HG03439 (cell line): ENCODE data around the gene ZMAT1.
"Not testable (repeated sequence)": the region's sequence is repeated elsewhere in the genome, so short reads cannot be mapped to it uniquely, and the experiment has no call there.

Experiments
- ATAC-seq: cut with Tn5 transposase; IDR thresholded peaks from one replicate; pipeline ENCODE4 v1.9.1; 2021; ENCODE audit warnings: mild to moderate bottlenecking, moderate library complexity; ENCODE audit not compliant: unreplicated experiment

Gene ZMAT1

DNA sequence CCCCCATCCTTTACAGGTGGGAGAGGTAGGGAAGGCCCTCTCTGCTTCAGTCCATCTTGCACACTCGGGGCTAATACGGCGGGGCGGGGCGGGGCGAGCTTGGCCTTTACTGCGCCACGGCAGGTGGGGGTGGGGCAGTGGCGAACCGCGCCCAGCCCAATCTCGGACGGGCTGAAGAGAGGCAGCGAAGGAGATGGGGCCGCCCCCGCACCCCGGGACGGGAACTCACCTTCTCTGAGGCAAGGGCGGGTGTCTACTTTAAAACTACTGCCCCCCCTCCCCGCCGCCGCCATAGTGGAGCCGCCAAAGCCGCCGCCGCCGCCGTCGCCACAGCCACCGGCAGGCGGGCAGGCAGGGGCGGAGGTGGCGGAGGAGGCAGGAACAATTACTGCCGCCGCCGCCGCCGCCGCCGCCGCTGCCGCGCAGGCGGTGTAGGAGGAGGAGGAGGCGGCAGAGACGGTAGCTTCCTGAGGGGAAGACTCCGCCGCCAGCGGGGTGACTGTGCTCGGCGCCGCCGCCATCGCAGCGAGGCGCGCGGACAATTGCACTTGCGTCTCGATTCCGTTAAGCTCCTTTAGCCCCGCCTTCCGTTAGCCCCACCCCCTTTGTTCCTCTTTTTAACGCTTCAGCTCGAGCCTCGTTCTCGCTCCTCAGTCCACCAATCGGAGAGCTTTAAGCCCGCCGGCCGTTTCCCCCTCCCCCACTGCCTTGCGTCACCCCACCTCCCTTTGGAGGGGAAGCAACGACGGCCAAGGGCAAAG, at the start of gene ZMAT1:
Gene ZMAT1 (minus strand): TSS at position 540 of the 761 bp plus-strand sequence. CDS start 19 bp downstream, at position 521.
- ATAC-seq = peak; percentile 88

DNA sequence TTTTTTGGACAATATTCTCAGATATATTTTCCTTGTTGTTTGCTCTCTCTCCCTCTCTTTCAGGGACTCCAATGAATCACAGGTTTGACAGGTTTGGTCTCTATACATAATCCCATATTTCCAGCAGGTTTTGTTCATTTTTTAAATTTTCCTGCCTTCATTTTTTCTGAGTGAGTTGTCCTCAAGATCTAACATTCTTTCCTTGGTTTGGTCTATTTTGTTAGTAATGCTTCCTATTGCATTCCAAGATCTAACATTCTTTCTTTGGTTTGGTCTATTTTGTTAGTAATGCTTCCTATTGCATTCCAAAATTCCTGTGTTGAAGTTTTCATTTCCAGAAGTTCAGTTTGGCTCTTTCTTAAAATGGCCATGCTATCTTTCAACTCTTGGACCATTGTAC, 45.3 kb upstream of the ZMAT1 start:
- no peak for ATAC-seq

DNA sequence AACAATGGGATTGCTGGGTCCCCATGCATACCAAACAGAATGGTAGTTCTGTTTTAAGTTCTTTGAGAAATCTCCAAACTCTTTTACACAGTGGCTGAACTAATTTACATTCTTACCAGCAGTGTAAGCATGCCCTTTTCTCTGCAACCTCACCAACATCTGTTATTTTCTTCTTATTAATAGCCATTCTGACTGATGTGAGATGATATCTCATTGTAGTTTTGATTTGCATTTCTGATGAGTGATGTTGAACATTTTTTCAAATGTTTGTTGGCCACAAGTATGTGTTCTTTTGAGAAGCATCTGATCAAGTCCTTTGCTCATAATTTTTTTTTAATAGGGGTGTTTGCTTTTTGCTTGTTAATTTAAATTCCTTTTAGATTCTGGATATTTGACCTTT, 41.2 kb upstream of the ZMAT1 start:
- no peak for ATAC-seq

DNA sequence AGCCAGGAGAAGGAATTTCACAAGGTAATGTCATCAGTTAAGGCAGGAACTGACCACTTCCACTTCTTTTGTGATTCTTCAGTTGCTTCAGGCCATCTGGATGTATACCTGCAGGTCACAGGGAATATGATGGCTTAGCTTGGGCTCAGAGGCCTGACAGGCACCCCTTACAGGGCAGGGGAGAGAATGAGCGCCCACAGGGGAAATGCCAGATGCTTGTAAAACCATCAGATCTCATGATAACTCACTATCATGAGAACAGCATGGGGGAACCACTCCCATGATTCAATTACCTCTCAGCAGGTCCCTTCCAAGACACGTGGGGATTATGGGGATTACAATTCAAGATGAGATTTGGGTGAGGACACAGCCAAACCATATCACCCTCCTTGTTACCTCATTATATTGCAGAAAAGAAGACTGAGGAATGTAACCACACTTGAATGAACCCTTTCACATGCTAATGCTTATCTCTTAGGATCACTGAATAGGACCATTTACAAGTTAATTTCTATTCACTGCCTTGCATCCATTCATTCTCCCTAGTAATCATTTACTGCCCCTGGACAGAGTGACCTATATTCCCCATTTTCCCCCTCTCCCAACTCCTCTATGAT, 33.2 kb upstream of the ZMAT1 start:
- not testable (repeated sequence) for ATAC-seq

DNA sequence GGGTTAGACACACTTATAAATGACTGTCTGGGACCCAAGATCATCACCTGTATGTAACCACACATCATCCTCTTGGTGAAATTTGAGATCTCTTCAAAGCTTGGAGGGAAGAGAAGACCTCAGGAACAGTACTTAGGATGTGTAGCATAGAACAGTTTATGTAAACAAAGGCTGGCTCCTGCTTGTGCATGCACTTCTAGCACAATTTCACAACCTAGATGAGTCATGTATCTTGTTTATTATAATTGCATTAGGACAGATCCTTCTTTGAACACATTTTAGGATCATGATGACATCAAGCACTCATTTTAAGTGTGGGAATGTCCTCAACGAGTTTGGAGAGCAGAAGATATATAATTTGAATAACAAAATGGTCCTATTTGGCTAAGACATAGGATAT, 26.3 kb upstream of the ZMAT1 start:
- ATAC-seq = no peak

DNA sequence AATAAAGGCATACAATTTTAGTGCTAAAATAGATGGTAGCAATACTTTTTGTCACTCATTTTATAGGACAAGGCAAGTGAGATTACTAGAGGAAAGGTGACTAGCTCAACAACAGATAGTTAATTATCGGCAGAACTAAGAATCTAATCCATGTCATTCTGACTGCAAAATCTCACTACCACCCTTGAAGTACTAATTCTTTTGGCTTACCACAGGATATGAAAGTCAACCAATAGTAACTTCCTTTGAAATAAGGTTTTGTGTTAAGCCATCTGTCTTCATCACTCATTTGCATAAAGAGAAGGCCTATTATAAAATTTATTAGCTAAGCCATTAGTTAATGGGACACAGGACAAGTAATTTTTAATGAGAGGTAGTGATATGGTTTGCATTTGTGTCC, 25.3 kb upstream of the ZMAT1 start:
- no peak for ATAC-seq

DNA sequence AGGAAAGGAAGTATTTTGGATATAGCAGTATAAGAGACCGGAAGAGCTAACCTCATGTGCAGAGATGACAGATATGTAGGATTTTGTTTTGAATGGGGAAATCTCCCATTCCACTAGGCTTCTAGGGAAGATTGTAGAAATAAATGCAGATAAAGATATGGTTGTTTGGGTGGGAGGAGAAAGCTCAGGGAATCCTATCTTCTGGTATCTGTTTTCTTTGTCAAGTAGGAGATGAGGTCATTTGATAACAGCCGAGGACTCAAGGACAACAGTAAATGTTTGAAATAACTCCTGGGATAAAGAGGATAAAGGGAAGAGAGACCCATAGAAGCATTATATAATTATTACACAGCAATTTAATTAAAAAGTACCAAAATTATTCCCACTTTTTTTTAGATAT, 24.7 kb upstream of the ZMAT1 start:
- ATAC-seq = no peak

DNA sequence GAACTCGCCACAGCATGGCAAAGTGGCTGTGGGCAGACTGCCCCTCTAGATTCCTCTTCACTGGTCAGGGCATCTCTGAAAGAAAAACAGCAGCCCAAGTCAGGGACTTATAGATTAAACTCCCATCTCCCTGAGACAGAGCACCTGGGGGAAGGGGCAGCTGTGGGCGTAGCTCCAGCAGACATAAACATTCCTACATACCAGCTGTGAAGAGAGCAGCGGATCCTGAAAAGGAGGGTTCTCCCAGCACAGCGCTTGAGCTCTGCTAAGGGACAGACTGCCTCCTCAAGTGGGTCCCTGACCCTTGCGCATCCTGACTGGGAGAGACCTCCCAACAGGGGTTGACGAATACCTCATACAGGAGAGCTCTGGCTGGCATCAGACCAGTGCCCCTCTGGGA, 18.8 kb upstream of the ZMAT1 start:
- ATAC-seq = no peak

DNA sequence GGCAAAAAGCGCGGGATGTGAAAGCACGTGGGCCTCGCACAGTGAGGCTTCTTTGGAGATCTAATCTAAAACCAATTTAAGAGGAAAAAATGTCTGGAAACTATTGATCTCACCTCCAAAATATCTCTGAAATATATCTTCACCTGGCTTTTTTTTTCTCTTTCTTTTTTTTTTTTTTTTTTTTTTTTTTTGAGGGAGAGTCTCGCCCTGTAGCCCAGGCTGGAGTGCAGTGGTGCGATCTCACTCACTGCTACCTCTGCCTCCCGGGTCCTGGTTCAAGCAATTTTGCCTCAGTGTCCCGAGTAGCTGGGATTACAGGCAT, 383 bp upstream of the ZMAT1 start:
- no peak for ATAC-seq

DNA sequence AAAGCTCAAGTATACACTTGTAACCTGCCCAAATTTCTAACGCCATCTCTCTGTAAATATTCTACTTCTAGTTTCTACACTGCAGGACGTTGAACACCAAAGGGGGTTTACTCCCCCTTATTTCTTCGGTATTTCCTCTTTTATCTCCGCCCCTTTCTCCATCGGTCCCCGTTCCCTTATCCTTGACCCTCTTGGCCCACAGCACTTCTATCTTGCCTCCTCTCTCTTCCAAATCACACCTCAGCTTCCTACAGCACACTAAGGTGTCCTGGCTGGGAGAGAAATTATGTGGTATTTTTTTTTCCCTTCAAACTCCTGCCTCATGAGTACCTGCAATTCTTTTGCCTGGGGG, 715 bp downstream of the ZMAT1 start:
- peak; percentile 4 for ATAC-seq

DNA sequence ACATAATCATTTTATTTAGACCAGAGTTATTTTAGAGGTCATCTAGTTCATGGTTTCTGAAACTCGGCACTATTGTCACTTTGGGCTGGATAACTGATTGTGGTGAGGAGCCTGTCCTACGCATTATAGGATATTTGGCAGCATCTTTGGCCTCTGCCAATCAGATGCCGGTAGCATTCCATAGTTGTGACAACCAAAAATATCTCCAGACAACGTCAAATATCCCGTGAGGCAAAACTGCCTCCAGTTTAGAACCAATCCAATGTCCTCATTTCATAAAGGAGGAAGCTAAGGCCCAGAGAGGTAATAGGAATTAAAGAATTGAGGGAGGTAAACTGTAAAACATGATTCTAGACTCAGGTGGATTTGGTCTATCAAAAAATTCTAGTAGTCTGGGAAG, 6.1 kb downstream of the ZMAT1 start:
- ATAC-seq = no peak

DNA sequence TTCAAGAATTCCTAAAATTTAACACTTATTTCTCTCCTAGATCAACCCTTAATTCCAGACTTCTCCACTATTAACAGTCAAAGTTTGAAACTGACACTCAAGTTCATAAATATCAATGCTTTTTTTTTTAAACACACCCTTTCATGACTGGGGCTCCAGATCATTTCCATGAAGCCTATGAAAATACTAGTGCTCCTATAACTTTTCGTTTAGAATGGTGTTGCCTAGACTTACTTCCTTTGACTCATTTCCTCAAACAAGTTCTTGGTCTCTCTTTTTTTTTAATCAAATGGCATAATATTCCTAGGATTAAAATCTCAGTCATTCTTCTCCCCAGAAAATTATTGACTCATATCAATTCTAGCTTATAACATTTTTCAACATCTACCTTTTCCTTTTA, 13.1 kb downstream of the ZMAT1 start:
- ATAC-seq = no peak

DNA sequence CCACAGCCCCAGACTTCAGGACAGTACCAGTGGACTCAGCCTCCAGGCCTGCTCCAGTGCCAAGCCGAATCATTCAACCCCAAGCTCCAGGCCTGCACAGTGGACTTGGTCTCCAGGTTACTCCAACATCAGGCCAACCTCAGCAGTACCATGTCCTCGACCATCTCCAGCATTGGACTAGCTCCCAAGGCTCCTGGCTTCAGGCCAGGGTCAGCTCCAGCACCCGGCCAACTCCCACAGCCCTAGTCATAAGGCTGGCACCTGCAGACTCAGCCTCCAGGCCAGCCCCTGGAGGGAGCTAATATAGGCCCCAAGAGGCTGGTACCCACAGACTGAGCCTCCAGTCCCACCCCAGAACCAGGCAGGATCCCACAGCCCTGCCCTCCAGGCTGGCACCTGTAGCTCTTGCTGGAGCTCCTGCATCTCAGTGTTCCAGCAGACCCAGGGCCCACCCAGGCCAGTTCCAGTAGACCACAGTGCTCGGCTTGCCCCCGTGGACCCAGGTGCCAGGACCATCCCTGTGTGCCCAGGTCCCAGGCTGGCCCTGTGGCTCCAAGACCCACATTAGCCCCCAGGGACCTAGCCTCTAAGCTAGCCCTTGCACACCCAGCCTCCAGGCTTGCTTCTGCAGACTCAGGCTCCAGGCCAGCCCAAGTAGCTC, 25.6 kb downstream of the ZMAT1 start:
- no peak for ATAC-seq

DNA sequence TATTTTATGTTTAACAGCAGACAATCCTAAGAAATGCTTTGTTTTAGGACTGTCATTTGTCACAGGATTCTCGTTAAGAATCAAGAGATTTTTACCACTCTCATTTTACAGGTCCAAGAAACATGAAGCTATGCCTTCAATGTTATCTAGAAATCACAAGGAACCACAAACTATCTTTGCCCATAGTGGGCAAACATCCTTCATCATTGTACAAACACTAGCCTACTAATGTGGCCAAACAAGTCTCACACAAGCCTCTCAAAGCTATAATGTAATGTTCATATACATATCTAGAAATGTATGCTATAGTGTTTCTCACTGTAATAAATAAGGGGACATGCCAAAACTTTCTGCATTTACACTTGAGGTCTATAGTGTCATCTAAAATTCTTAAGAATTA, 26.8 kb downstream of the ZMAT1 start:
- no peak for ATAC-seq
